PC-3 (cell line): ENCODE data around the gene LEMD2. TPM values are rescaled to one million over a fixed set of nuclear protein-coding genes. Genes with fewer than 3 reads are reported as not detected.

Experiments used
- ATAC-seq: fragments of 200-7000 bp; cut with Tn5 transposase; 2 replicates; pipeline ENCODE4 v1.9.1; 2020; ENCODE audit warnings: mild to moderate bottlenecking, moderate library complexity
- BruUV-seq: library from RNA; stranded (reverse); fragments of 400-500 nt; replicated peaks from 2 replicates; lab custom pipeline; 2021; lab: Mats Ljungman, UMichigan
- CTCF ChIA-PET: fragments of 300-600 bp; sonication (Branson Sonifier 250); formaldehyde crosslinking; loops from one replicate; lab custom pipeline; 2022; ENCODE audit warnings: antibody characterized with exemption; lab: Charles Lee
- POLR2A ChIA-PET: fragments of 300-600 bp; sonication (Branson Sonifier 250); formaldehyde crosslinking; loops from one replicate; lab custom pipeline; 2022; ENCODE audit warnings: antibody characterized with exemption; ENCODE audit not compliant: unreplicated experiment; lab: Charles Lee
- DNase-seq: peaks from one replicate; pipeline ENCODE4 v3.0.0-alpha.2; 2015
- H2AFZ ChIP-seq: fragments of 300-600 bp; sonication (generic); 2 replicates; pipeline ENCODE4 v1.6.0; 2016; ENCODE audit warnings: antibody characterized with exemption, low read length
- H3F3A ChIP-seq: fragments of 300-600 bp; sonication (generic); one replicate; pipeline ENCODE4 v1.6.0; 2017; ENCODE audit warnings: antibody characterized with exemption, low read length, control low read depth, mild to moderate bottlenecking; ENCODE audit not compliant: unreplicated experiment
- H3K27ac ChIP-seq: fragments of 300-600 bp; sonication (generic); 2 replicates; pipeline ENCODE4 v1.5.1; 2016; ENCODE audit warnings: mild to moderate bottlenecking, low read length
- H3K27me3 ChIP-seq: fragments of 300-600 bp; sonication (generic); 2 replicates; pipeline ENCODE4 v1.6.1; 2016; ENCODE audit warnings: low read length, mixed read lengths
- H3K36me3 ChIP-seq: fragments of 300-600 bp; sonication (generic); 2 replicates; pipeline ENCODE4 v1.6.1; 2016; ENCODE audit warnings: low read depth, mixed run types, low read length, mixed read lengths
- H3K4me1 ChIP-seq: fragments of 300-600 bp; sonication (generic); 2 replicates; pipeline ENCODE4 v1.5.1; 2016; ENCODE audit warnings: low read length; ENCODE audit not compliant: insufficient read depth
- H3K4me2 ChIP-seq: fragments of 300-600 bp; sonication (generic); 2 replicates; pipeline ENCODE4 v1.6.0; 2016; ENCODE audit warnings: low read length
- H3K4me3 ChIP-seq: fragments of 300-600 bp; sonication (generic); 2 replicates; pipeline ENCODE4 v1.5.1; 2016; ENCODE audit warnings: mild to moderate bottlenecking, low read length, mixed read lengths
- H3K79me2 ChIP-seq: fragments of 300-600 bp; sonication (generic); 2 replicates; pipeline ENCODE4 v1.6.1; 2017; ENCODE audit warnings: low read length, mixed read lengths
- H3K9ac ChIP-seq: fragments of 300-600 bp; sonication (generic); 2 replicates; pipeline ENCODE4 v1.6.0; 2016; ENCODE audit warnings: mild to moderate bottlenecking, low read length
- H3K9me2 ChIP-seq: fragments of 300-600 bp; sonication (generic); replicated peaks from 2 replicates; pipeline ENCODE4 v1.6.1; 2016; ENCODE audit warnings: mixed run types, low read length, mixed read lengths
- H3K9me3 ChIP-seq: fragments of 300-600 bp; sonication (generic); 2 replicates; pipeline ENCODE4 v1.6.1; 2016; ENCODE audit warnings: low read length, mixed read lengths
- H4K20me1 ChIP-seq: fragments of 300-600 bp; sonication (generic); 2 replicates; pipeline ENCODE4 v1.6.1; 2016; ENCODE audit warnings: low read length, mixed read lengths
- CTCF ChIP-seq: fragments of 300-600 bp; sonication (generic); conservative IDR thresholded peaks from 2 replicates; pipeline ENCODE4 v1.5.1; 2017; ENCODE audit warnings: antibody characterized with exemption, low read depth, mild to moderate bottlenecking, low read length
- EZH2 ChIP-seq: fragments of 300-600 bp; sonication (generic); IDR thresholded peaks from one replicate; pipeline ENCODE4 v1.6.1; 2017; ENCODE audit warnings: antibody characterized with exemption, mild to moderate bottlenecking, low read length; ENCODE audit not compliant: unreplicated experiment
- EZH2phosphoT487 ChIP-seq: fragments of 300-600 bp; sonication (generic); IDR thresholded peaks from 2 replicates; pipeline ENCODE4 v1.6.1; 2018; ENCODE audit warnings: mild to moderate bottlenecking, antibody characterized with exemption, low read length, borderline replicate concordance
- intact Hi-C: fragments of 100-400 bp; cut with micrococcal nuclease; formaldehyde crosslinking; loops from 2 replicates; pipeline ENCODE4 v1.9.0; 2023
- total RNA-seq: library from RNA; depleted of rRNA; stranded (reverse); fragments of >200 nt; gene quantifications from 2 replicates; pipeline ENCODE4 v1.2.3, GENCODE V29; 2014

LEMD2 gene
- total RNA-seq, 1 experiment from 2014 or later, result 54.5 TPM

GRCh38 chr6:33776764-33777163, 12.2 kb downstream of the LEMD2 start:
- intact Hi-C loops, result no loop called here
- Histone ChIP-seq H3K4me2 (no peak overlapping the region), H3K79me2 (no peaks in the 10 kb centered on the region), H3K9ac (no peak overlapping the region), H3K4me1 (peaks cover 13% of the 10 kb centered on the region), H3K27ac (no peak overlapping the region), H3K9me3 (no peaks in the 10 kb centered on the region), H3K9me2 (no peaks in the 10 kb centered on the region), H2AFZ (no peak overlapping the region), H3F3A (no peaks in the 10 kb centered on the region), H4K20me1 (no peaks in the 10 kb centered on the region; the same call in 1 of the 2 replicates), H3K36me3 (peaks cover 60% of the 10 kb centered on the region), H3K4me3 (no peak overlapping the region), H3K27me3 (no peaks in the 10 kb centered on the region)
- CTCF ChIA-PET, result no interaction called here
- no peak for TF ChIP-seq EZH2
- no peak for TF ChIP-seq CTCF
- TF ChIP-seq EZH2phosphoT487, result no peak
- no TSS peak for BruUV-seq
- DNase-seq (no peak), ATAC-seq (no peak)
- POLR2A ChIA-PET, result no interaction called here

- H3K4me2 ChIP-seq, result no peak overlapping the region
- intact Hi-C loops, result no loop called here
- H4K20me1 ChIP-seq, result no peaks in the 10 kb centered on the region; the same call in 1 of the 2 replicates
- no peaks in the 10 kb centered on the region for H3K27me3 ChIP-seq
- ChIA-PET POLR2A (no interaction called here), CTCF (no interaction called here)
- H3K4me1 ChIP-seq, result peaks cover 7% of the 10 kb centered on the region
- DNase-seq (no peak), ATAC-seq (no peak)
- no peaks in the 10 kb centered on the region for H3K9me2 ChIP-seq
- peaks cover 60% of the 10 kb centered on the region for H3K36me3 ChIP-seq
- TF ChIP-seq EZH2 (no peak), EZH2phosphoT487 (no peak), CTCF (no peak)
- H3K9me3 ChIP-seq, result no peaks in the 10 kb centered on the region
- H2AFZ ChIP-seq, result no peak overlapping the region
- H3K79me2 ChIP-seq, result no peaks in the 10 kb centered on the region
- H3K9ac ChIP-seq, result no peak overlapping the region
- no peak overlapping the region for H3K4me3 ChIP-seq
- no TSS peak for BruUV-seq
- no peak overlapping the region for H3K27ac ChIP-seq
- no peaks in the 10 kb centered on the region for H3F3A ChIP-seq
Measured at GRCh38 chr6:33776186-33776585, 12.7 kb downstream of the LEMD2 start.

GRCh38 chr6:33774774-33775173, 14.2 kb downstream of the LEMD2 start:
- Histone ChIP-seq H3K27me3 (no peaks in the 10 kb centered on the region), H2AFZ (no peak overlapping the region), H3K9me2 (no peaks in the 10 kb centered on the region), H3K27ac (no peak overlapping the region), H3F3A (no peaks in the 10 kb centered on the region), H3K4me3 (no peak overlapping the region), H4K20me1 (no peaks in the 10 kb centered on the region), H3K4me1 (no peaks in the 10 kb centered on the region), H3K36me3 (peaks cover 47% of the 10 kb centered on the region), H3K4me2 (no peak overlapping the region), H3K9me3 (no peaks in the 10 kb centered on the region), H3K9ac (no peak overlapping the region), H3K79me2 (no peaks in the 10 kb centered on the region)
- ATAC-seq (no peak), DNase-seq (no peak)
- ChIA-PET CTCF (no interaction called here), POLR2A (no interaction called here)
- TF ChIP-seq CTCF (no peak), EZH2 (no peak), EZH2phosphoT487 (no peak)
- BruUV-seq, result no TSS peak
- intact Hi-C loops, result no loop called here
